ENCODE measurements around the gene HAND2.

DNA sequence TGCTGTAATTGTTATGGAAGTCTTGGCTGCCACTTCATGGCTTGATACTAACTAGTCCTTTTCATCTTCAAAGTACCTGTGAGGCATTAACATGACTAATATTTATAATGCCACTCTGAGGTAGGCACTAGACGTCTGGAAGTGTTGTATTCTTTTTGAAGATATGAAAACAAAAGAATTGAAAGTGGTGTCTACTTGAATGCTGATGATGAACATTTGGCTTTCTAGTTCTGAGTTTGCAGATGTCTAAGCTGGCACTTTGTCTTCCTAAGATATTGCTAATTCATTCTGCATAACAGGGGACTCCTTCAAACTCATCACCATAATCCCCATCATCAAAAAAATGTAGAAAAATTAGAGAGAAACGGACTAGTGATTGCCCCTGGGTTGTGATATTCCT, 41.6 kb upstream of the HAND2 start:
- TF ChIP-seq CTCF (conservative IDR thresholded peaks at IDR 0.05; ENCODE audit: low read length): no peak
- no peak for TF ChIP-seq EZH2phosphoT487 (IDR thresholded peaks at IDR 0.05; ENCODE audit: borderline replicate concordance)

Data from Loucy (cell line).